Measurements from ENCODE around the gene CIT.

CIT gene

GRCh38 chr12:119910586-119910985 lies 33.5 kb upstream of the CIT start:
- TF ChIP-seq POLR2AphosphoS5 (IDR thresholded peaks at IDR 0.05; ENCODE audit: low read depth, low read length): no peak
- no peak for TF ChIP-seq FOXP2 (optimal IDR thresholded peaks at IDR 0.05; ENCODE audit: borderline replicate concordance, extremely low read depth, extremely low read length, insufficient read depth)
- no peak for TF ChIP-seq SIN3A (IDR thresholded peaks at IDR 0.05; ENCODE audit: borderline replicate concordance, insufficient read depth, low read length)
- no peak for TF ChIP-seq TAF1 (IDR thresholded peaks at IDR 0.05; ENCODE audit: borderline replicate concordance, insufficient read depth, low read length)
- no peak for TF ChIP-seq REST (IDR thresholded peaks at IDR 0.05; ENCODE audit: insufficient read depth in 1 of 2, low read depth in 2 of 2, low read length in 2 of 2)

- TF ChIP-seq REST (IDR thresholded peaks at IDR 0.05; ENCODE audit: insufficient read depth in 1 of 2, low read depth in 2 of 2, low read length in 2 of 2): no peak
Measured at GRCh38 chr12:119902084-119902509, 25.0 kb upstream of the CIT start.

GRCh38 chr12:119901670-119902069 lies 24.6 kb upstream of the CIT start:
- no peak for TF ChIP-seq POLR2AphosphoS5 (IDR thresholded peaks at IDR 0.05; ENCODE audit: low read depth, low read length)
- no peak for TF ChIP-seq REST (IDR thresholded peaks at IDR 0.05; ENCODE audit: insufficient read depth in 1 of 2, low read depth in 2 of 2, low read length in 2 of 2)
- TF ChIP-seq TAF1 (IDR thresholded peaks at IDR 0.05; ENCODE audit: borderline replicate concordance, insufficient read depth, low read length): no peak
- no peak for TF ChIP-seq FOXP2 (optimal IDR thresholded peaks at IDR 0.05; ENCODE audit: borderline replicate concordance, extremely low read depth, extremely low read length, insufficient read depth)
- no peak for TF ChIP-seq SIN3A (IDR thresholded peaks at IDR 0.05; ENCODE audit: borderline replicate concordance, insufficient read depth, low read length)

- TF ChIP-seq FOXP2 (optimal IDR thresholded peaks at IDR 0.05; ENCODE audit: borderline replicate concordance, extremely low read depth, extremely low read length, insufficient read depth) (no peak), SIN3A (IDR thresholded peaks at IDR 0.05; ENCODE audit: borderline replicate concordance, insufficient read depth, low read length) (no peak), TAF1 (IDR thresholded peaks at IDR 0.05; ENCODE audit: borderline replicate concordance, insufficient read depth, low read length) (no peak), REST (IDR thresholded peaks at IDR 0.05; ENCODE audit: insufficient read depth in 1 of 2, low read depth in 2 of 2, low read length in 2 of 2) (no peak), POLR2AphosphoS5 (IDR thresholded peaks at IDR 0.05; ENCODE audit: low read depth, low read length) (no peak)
Measured at GRCh38 chr12:119894916-119895315, 17.8 kb upstream of the CIT start.

GRCh38 chr12:119885549-119885948 lies 8.4 kb upstream of the CIT start:
- no peak for TF ChIP-seq FOXP2 (optimal IDR thresholded peaks at IDR 0.05; ENCODE audit: borderline replicate concordance, extremely low read depth, extremely low read length, insufficient read depth)
